Ramos (cell line): ENCODE results near the gene RAB3B.
"Not testable (repeated sequence)": the region's sequence is repeated elsewhere in the genome, so short reads cannot be mapped to it uniquely, and the experiment has no call there.

Experiments
- in situ Hi-C: fragments of 300-500 bp; cut with MboI; formaldehyde crosslinking; loops from one replicate; pipeline ENCODE4 v1.14.3; 2022; ENCODE audit warnings: low sequenced_read_pairs; ENCODE audit not compliant: unreplicated experiment

RAB3B gene

GRCh38 chr1:51878616-51879336 lies 111.7 kb downstream of the RAB3B start, which contains the start of gene NRDC:
Gene NRDC (minus strand): TSS chr1:51878727. CDS start chr1:51878615, 112 bp downstream.
- in situ Hi-C loops = loop anchor here (25.0 kb wide), 1 partner anchor 809 kb away; the partner anchor contains the start of gene COA7

DNA sequence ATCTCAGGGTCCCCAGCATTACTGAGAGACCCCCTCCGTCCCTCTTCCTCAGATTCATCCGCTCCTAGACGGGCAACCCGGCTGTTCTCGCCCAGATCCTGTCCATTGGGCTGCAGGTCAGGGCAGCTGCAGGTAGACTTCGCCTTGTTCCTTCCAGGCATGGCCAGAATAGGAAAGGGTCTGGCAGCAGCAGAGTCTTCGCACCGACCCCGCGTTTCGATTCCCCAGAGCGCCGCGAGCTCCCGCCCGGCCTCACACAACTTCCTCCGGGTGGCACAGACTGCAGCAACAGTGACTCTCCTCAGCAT lies 112.2 kb downstream of the RAB3B start:
- in situ Hi-C loops = loop anchor here (25.0 kb wide), 1 partner anchor 809 kb away; the partner anchor contains the start of gene COA7

DNA sequence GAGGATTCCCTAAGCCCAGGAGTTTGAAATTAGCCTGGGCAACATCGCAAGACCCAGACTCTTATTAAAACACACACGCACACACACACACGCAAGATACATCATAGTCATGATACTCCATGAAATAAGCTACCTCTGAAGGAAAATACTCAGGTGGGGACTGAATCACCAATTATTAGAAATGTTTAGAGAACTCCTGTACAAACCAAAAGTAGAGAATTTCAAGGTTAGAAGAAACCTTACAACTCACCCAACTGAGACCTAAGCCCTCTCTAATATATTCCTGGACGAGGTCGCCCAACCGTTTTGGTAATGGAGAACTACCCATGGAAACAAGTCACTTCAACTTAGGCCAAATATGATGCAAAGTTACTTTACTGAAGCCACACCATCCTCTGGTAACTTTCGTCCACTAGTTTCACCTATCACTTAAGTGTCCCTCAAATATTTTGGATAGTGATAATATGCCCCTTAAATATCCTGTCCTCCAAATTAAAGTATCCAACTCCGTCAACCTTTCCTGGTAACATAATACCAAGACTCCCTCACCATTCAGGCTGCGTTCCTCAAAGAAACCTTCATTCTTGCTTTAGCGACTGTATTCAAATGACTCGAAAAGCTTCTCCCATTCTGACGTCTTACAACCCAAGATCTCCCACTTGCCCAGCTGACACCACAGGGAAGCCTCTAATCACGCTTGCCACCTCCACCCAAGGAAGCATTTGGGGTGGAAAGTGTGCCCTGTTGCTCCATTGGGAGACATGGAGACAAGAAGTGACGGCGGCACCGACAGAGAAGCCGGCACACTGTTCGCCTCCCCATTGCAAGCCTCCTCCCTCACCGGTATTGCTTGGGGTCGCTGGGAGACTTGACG lies 112.8 kb downstream of the RAB3B start:
- in situ Hi-C loops = loop anchor here (25.0 kb wide), 1 partner anchor 810 kb away; the partner anchor contains the start of gene COA7

DNA sequence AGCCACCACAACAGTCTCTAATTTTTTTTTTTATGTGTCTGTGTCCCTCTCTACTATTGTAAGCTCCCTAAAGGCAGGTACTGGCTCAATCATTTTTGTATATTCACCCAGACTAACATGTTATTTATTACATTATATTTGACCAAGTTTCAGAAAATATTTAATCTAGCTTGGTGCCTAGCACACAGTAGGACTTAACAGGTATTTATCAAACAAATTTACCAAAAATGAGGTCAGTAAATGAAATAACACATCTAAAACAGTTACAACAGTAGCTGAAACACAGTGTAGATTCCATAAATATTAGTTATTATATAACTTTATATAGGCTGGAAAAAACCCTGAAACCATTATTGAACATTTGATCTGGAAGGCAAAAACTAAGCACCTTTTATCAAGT lies 114.7 kb downstream of the RAB3B start:
- in situ Hi-C loops = loop anchor here (25.0 kb wide), 1 partner anchor 811 kb away; the partner anchor contains the start of gene COA7

GRCh38 chr1:51875291-51875772 lies 115.2 kb downstream of the RAB3B start:
- in situ Hi-C loops = loop anchor here (25.0 kb wide), 1 partner anchor 812 kb away; the partner anchor contains the start of gene COA7

- in situ Hi-C loops = not testable (repeated sequence)
These were observed 117.2 kb downstream of the RAB3B start for GRCh38 chr1:51873270-51873669.

DNA sequence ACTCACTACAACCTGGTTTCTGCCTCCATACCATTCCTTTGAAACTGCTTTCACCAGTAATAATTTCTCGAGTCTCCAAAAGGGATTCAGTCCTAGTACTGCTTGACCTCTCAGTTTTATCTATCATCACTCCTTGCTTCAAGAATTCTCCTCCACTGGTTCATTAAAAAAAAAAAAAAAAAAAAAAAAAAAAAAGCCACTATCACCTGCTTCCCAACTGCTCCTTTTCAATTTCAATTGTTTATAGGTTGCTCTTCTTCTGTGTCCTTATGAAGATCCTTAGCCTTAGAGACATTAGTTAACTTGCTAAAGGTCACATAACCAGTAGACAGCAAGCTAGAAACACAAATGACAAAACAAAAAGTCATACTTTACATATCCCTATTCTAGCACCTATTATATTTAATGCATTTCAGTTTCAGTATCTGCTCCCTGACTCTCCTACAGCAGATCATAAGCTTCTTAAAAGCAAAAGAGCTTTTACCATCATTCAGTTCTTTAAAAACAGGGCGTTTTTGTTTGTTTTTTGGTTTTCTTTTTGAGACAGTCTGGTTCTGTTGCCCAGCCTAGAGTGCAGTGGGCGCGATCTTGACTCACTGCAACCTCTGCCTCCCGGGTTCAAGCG lies 119.0 kb downstream of the RAB3B start:
- in situ Hi-C loops = no loop called here

DNA sequence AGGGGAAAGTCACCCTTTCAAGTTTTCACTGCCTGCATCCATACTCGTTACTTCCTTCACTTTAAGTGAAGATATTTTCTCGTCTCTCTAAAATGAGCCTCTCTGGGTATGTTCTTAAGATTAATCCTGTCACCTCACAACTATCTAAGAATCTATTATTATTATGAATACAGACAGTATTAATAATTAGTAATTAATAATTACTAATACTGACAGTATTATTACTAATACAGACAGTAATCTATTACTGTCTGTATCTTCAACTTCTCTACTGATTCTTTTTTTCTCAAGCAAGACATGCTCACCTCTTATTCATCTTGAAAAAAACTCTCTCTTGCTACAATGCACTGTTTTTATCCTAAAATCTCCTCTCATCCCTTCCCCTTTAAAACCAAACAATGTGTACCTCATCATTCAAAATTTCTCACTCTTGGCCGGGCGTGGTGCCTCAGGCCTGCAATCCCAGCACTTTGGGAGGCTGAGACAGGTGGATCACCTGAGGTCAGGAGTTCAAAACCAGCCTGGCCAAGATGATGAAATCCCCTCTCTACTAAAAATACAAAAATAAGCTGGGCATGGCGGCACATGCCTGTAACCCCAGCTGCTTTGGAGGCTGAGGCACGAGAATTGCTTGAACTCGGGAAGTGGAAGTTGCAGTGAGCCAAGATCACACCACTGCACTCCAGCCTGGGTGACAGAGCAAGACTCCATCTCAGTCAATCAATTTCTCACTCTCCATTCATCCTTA lies 119.7 kb downstream of the RAB3B start:
- in situ Hi-C loops = no loop called here

DNA sequence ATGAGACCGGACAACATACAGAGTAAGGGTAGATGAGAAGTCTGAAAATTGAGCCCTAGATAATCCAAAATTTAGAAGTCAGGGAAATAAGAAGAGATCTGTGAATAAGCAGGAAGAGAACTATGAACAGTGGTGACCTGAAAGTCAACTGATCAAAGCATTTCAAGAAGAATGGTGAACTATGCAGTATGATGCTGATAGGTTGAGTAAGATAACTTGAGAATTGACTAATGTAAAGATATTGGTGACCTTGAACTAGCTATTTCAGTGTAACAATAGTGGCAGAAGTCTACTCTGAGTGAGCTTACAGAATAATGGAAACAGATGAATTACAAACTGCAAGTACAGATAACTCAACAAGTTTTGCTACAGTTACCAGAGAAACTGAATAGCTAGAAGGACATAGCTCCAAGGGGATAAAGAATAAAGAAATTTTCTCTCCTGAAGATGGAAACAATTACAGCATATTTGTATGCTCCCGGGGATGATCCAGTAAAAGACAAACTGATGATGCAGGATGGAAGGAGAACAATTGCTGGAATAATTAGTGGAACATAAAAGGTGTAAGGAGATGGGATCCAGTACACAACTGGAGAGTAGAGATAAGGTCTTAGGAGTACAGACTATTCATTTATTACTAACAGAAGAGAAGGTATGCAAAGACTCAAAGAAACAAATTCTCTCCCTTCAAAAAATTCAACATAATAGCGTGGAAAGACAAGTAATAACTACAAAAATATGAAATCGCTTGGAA lies 122.8 kb downstream of the RAB3B start:
- in situ Hi-C loops = no loop called here

- in situ Hi-C loops = no loop called here
These were observed 127.1 kb downstream of the RAB3B start for GRCh38 chr1:51863384-51863783.

- in situ Hi-C loops = no loop called here
These were observed 128.8 kb downstream of the RAB3B start for GRCh38 chr1:51861669-51862068.

- in situ Hi-C loops = no loop called here
These were observed 130.8 kb downstream of the RAB3B start for GRCh38 chr1:51859735-51860134.

DNA sequence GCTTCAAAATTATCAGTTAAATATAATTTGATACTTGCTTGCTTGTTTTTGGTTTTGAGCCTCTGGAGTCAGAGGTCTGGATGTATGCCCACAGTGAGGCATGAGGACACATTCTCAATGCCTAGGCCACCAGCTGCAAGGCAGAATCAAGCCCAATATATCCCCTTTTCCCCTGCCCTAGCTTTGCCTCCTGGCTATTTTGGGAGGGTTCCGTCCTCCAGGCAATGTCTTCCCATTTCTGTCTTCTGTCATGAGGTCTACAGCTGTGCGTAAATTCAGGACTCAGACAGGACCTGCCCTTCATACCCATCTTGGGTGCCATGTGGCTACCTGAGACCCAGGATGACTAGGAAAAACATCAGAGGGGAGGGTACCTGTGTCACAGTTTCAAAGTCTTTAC lies 131.2 kb downstream of the RAB3B start:
- in situ Hi-C loops = no loop called here

DNA sequence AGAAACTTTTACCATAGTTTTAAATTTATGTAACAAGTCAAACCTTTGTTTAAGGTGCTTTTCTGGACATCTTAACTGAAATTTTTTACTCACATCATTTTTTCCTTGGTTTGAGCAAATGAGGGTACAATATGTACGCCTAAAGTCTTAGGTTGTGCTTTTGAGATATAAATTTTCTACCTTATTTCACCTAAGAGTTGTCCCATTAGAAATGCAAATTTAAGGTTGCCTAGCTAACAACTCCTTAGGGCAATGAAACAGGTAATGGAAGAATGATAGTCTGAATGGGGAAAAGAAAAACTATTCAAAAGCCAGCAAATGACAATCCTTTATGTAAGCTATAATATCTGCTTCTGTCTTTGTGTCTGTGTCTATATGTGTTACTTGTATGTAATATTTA lies 131.6 kb downstream of the RAB3B start:
- in situ Hi-C loops = no loop called here
